Liver (tissue), 9 donors: ENCODE data around the gene SLC25A44. TPM values are rescaled to one million over a fixed set of nuclear protein-coding genes. Genes with fewer than 3 reads are reported as not detected.
"Not testable (repeated sequence)": the region's sequence is repeated elsewhere in the genome, so short reads cannot be mapped to it uniquely, and the experiment has no call there.

Experiments
- DNase-seq: peaks from one replicate; pipeline ENCODE4 v3.0.0-alpha.2; 2017; ENCODE audit warnings: low spot score
- H3K27ac ChIP-seq, 2 donors: one replicate each; pipeline ENCODE4 v1.7.0; 2013; ENCODE audit warnings: inconsistent platforms in 2 of 2, low read length in 2 of 2, control low read depth in 1 of 2, low read depth in 1 of 2, mild to moderate bottlenecking in 1 of 2
- H3K27me3 ChIP-seq, 4 donors: one replicate each; pipeline versions ENCODE4 v1.6.1 to v1.7.0; 2013; ENCODE audit warnings: low read length in 3 of 4, inconsistent platforms in 1 of 4, mild to moderate bottlenecking in 1 of 4, moderate library complexity in 1 of 4; ENCODE audit not compliant: control insufficient read depth in 4 of 4, insufficient read depth in 4 of 4
- H3K36me3 ChIP-seq, 4 donors: one replicate each; pipeline versions ENCODE4 v1.6.1 to v1.7.0; 2013; ENCODE audit warnings: low read length in 3 of 4, mild to moderate bottlenecking in 3 of 4, low read depth in 1 of 4, moderate library complexity in 1 of 4; ENCODE audit not compliant: control insufficient read depth in 4 of 4, insufficient read depth in 3 of 4
- H3K4me1 ChIP-seq, 4 donors: one replicate each; pipeline versions ENCODE4 v1.6.1 to v1.7.0; 2013; ENCODE audit warnings: low read length in 3 of 4, mild to moderate bottlenecking in 3 of 4, moderate library complexity in 1 of 4; ENCODE audit not compliant: control insufficient read depth in 4 of 4, insufficient read depth in 4 of 4
- H3K4me3 ChIP-seq, 3 donors: one replicate each; pipeline versions ENCODE4 v1.6.1 to v1.7.0; 2013; ENCODE audit warnings: low read length in 3 of 3, control low read depth in 1 of 3, low read depth in 1 of 3, mild to moderate bottlenecking in 1 of 3
- H3K9ac ChIP-seq, 2 donors: one replicate each; pipeline ENCODE4 v1.7.0; 2013; ENCODE audit warnings: low read length in 2 of 2, mild to moderate bottlenecking in 2 of 2, moderate library complexity in 2 of 2, control low read depth in 1 of 2, low read depth in 1 of 2
- H3K9me3 ChIP-seq, 4 donors: one replicate each; pipeline versions ENCODE4 v1.6.1 to v1.7.0; 2013; ENCODE audit warnings: low read length in 3 of 4; ENCODE audit not compliant: control insufficient read depth in 4 of 4
- CTCF ChIP-seq: fragments of 150-350 bp; IDR thresholded peaks from 2 replicates; pipeline ENCODE4 v1.5.1; 2017; ENCODE audit warnings: improper control_type of control experiment, low read depth, low read length; ENCODE audit not compliant: missing input control
- FOXA1 ChIP-seq: IDR thresholded peaks from 2 replicates; pipeline ENCODE4 v1.6.1; 2016; ENCODE audit warnings: antibody characterized with exemption
- GABPA ChIP-seq, 2 donors: IDR thresholded peaks in 1 of 2; conservative IDR thresholded peaks in 1 of 2; 2 replicates each; pipeline ENCODE4 v1.6.1; 2016; ENCODE audit warnings: antibody characterized with exemption in 2 of 2, mild to moderate bottlenecking in 1 of 2, moderate library complexity in 1 of 2
- HNF4A ChIP-seq, 2 donors: conservative IDR thresholded peaks; 2 replicates each; pipeline ENCODE4 v1.6.1; 2016; ENCODE audit warnings: antibody characterized with exemption in 2 of 2, mild to moderate bottlenecking in 2 of 2
- JUND ChIP-seq, 2 donors: IDR thresholded peaks; 2 replicates each; pipeline ENCODE4 v1.6.1; 2016; ENCODE audit warnings: antibody characterized with exemption in 2 of 2
- MAX ChIP-seq: IDR thresholded peaks from 2 replicates; pipeline ENCODE4 v1.6.1; 2016; ENCODE audit warnings: antibody characterized with exemption
- NR2F2 ChIP-seq: IDR thresholded peaks from 2 replicates; pipeline ENCODE4 v1.6.1; 2016; ENCODE audit warnings: antibody characterized with exemption
- REST ChIP-seq: IDR thresholded peaks from 2 replicates; pipeline ENCODE4 v1.6.1; 2016; ENCODE audit warnings: antibody characterized with exemption, mild to moderate bottlenecking
- RXRA ChIP-seq, 2 donors: IDR thresholded peaks; 2 replicates each; pipeline ENCODE4 v1.6.1; 2017 to 2018; ENCODE audit warnings: antibody characterized with exemption in 2 of 2, mild to moderate bottlenecking in 1 of 2
- SP1 ChIP-seq: IDR thresholded peaks from 2 replicates; pipeline ENCODE4 v1.6.1; 2018; ENCODE audit warnings: antibody characterized with exemption, mild to moderate bottlenecking
- WGBS: extraction: QIAGEN DNeasy Blood & Tissue Kit; methylation state at CpG from one replicate; pipeline ENCODE4 v1.1.7; 2013; 5-methylcytosine and 5-hydroxymethylcytosine counted together
- polyA plus RNA-seq, 2 donors: library from polyadenylated mRNA; stranded (reverse) in 1 of 2; unstranded in 1 of 2; fragments of 200-250 nt in 1 of 2; fragments of >200 nt in 1 of 2; fragmentation: Nextera tagmentation in 1 of 2; extraction: Ambion mirVana in 1 of 2; gene quantifications; one replicate each; pipeline versions ENCODE4 v1.2.1 to v1.2.3, GENCODE V29; 2013 to 2015
- total RNA-seq, 2 donors: library from RNA; depleted of rRNA; stranded (reverse); fragments of >200 nt; gene quantifications; one replicate each; pipeline ENCODE4 v1.2.3, GENCODE V29; 2014
- donor health status: healthy.
- donor health status: healthy.
- donor health status: healthy.
- donor health status: healthy.
- donor health status: healthy.

SLC25A44 gene
- total and polyA plus RNA-seq, 4 donors, result 10.2 to 21.8 (median 15.9) TPM

GRCh38 chr1:156180471-156180870 lies 13.4 kb upstream of the SLC25A44 start:
- no peak for DNase-seq
- no peak overlapping the region for H3K27ac ChIP-seq

GRCh38 chr1:156181391-156181924 lies 12.4 kb upstream of the SLC25A44 start:
- peaks cover 0 to 13% (median 9%) of the 10 kb centered on the region in 4 donors for H3K4me1 ChIP-seq
- WGBS, result 60% methylated on average over 8 of the region's 8 CpGs
- not testable (repeated sequence) for H3K36me3 ChIP-seq, H3K27me3 ChIP-seq, H3K4me3 ChIP-seq, H3K27ac ChIP-seq, H3K9me3 ChIP-seq, DNase-seq, H3K9ac ChIP-seq

More at GRCh38 chr1:156180471-156180870, 13.4 kb upstream of the SLC25A44 start:
- Histone ChIP-seq H3K4me3 (no peak overlapping the region), H3K9ac (no peak overlapping the region), H3K36me3 (no peaks in the 10 kb centered on the region), H3K9me3 (no peaks in the 10 kb centered on the region), H3K4me1 (peaks cover 0 to 13% (median 9%) of the 10 kb centered on the region in 4 donors), H3K27me3 (no peaks in the 10 kb centered on the region)
- WGBS, result 97% methylated on average over 3 of the region's 3 CpGs
- no peak for TF ChIP-seq MAX
- no peak for TF ChIP-seq NR2F2
- TF ChIP-seq GABPA (IDR thresholded peaks at IDR 0.05 in 1 of 2, conservative IDR thresholded peaks at IDR 0.05 in 1 of 2), result no peak
- TF ChIP-seq SP1, result no peak
- no peak for TF ChIP-seq RXRA (IDR thresholded peaks at IDR 0.05)
- no peak for TF ChIP-seq REST
- TF ChIP-seq CTCF, result no peak
- no peak for TF ChIP-seq JUND (IDR thresholded peaks at IDR 0.05)
- TF ChIP-seq FOXA1, result no peak
- TF ChIP-seq HNF4A (conservative IDR thresholded peaks at IDR 0.05), result no peak

- peaks cover 0 to 13% (median 9%) of the 10 kb centered on the region in 4 donors for H3K4me1 ChIP-seq
- H3K27ac ChIP-seq, H3K9ac ChIP-seq, H3K9me3 ChIP-seq, H3K36me3 ChIP-seq, H3K27me3 ChIP-seq, H3K4me3 ChIP-seq, DNase-seq: not testable (repeated sequence)
- 68% methylated on average over 12 of the region's 12 CpGs for WGBS
Observed at GRCh38 chr1:156182010-156182779, 11.7 kb upstream of the SLC25A44 start.
